Colon (tissue), 2 donors: Measurements from ENCODE around the gene RPL3.

Experiments used
- FAIRE-seq: peaks from 2 replicates; lab custom pipeline; 2012; peaks lifted over from hg19 to GRCh38; lab: Jason Lieb, UNC
- donor health status: control.
- donor health status: control.

The RPL3 gene

GRCh38 chr22:39317084-39317774, 2.2 kb downstream of the RPL3 start:
- FAIRE-seq = no peak

- FAIRE-seq = no peak
Measured at GRCh38 chr22:39316440-39317083, 2.9 kb downstream of the RPL3 start.

GRCh38 chr22:39315389-39315788, 4.0 kb downstream of the RPL3 start:
- FAIRE-seq = no peak

GRCh38 chr22:39314251-39314971, 5.0 kb downstream of the RPL3 start:
- no peak for FAIRE-seq

GRCh38 chr22:39313258-39314001, 6.0 kb downstream of the RPL3 start:
- FAIRE-seq = no peak

GRCh38 chr22:39312410-39312809, 7.0 kb downstream of the RPL3 start:
- no peak for FAIRE-seq

- FAIRE-seq = no peak
Measured at GRCh38 chr22:39311592-39312400, 7.6 kb downstream of the RPL3 start.

- FAIRE-seq = no peak
Measured at GRCh38 chr22:39309881-39310714, 9.3 kb downstream of the RPL3 start.

GRCh38 chr22:39309364-39309861, 10.0 kb downstream of the RPL3 start:
- FAIRE-seq = no peak

- no peak for FAIRE-seq
Measured at GRCh38 chr22:39308614-39309363, 10.6 kb downstream of the RPL3 start.

GRCh38 chr22:39306456-39307361, 12.7 kb downstream of the RPL3 start:
- FAIRE-seq = no peak

GRCh38 chr22:39303892-39304671, 15.3 kb downstream of the RPL3 start:
- FAIRE-seq = no peak

GRCh38 chr22:39303358-39303757, 16.1 kb downstream of the RPL3 start:
- FAIRE-seq = no peak

- no peak for FAIRE-seq
Measured at GRCh38 chr22:39302431-39302960, 16.9 kb downstream of the RPL3 start.

- no peak for FAIRE-seq
Measured at GRCh38 chr22:39301926-39302325, 17.5 kb downstream of the RPL3 start.

GRCh38 chr22:39301108-39301507, 18.3 kb downstream of the RPL3 start:
- FAIRE-seq = no peak

GRCh38 chr22:39300186-39300830, 19.1 kb downstream of the RPL3 start:
- no peak for FAIRE-seq
